ENCODE results near the gene TM4SF1. TPM values are rescaled to one million over a fixed set of nuclear protein-coding genes. Genes with fewer than 3 reads are reported as not detected.

Gene TM4SF1
- total RNA-seq: 39.2 to 52.2 TPM (median 43.5 TPM) in 3 replicates

- Mint-ChIP-seq H3K9me3 (peaks cover 8% of the 10 kb centered on the region), H3K27ac (peak within 1 kb of the TSS; percentile 94), H3K27me3 (ENCODE audit: low read depth) (no peaks in the 10 kb centered on the region), H3K4me1 (peaks cover 66% of the 10 kb centered on the region), H3K36me3 (peaks cover 9% of the 10 kb centered on the region), H3K4me3 (peak within 1 kb of the TSS; percentile 62)
- TF ChIP-seq CTCF (IDR thresholded peaks at IDR 0.05; ENCODE audit: unreplicated experiment): no peak
- no peak for DNase-seq (ENCODE audit: low spot score in 2 of 2, unreplicated experiment in 2 of 2)
Measured at GRCh38 chr3:149377408-149378364, at the start of gene TM4SF1. Gene TM4SF1, minus strand, starts transcription at chr3:149377649. Its CDS starts 102 bp downstream, at chr3:149377547.

- no peak for DNase-seq (ENCODE audit: low spot score in 2 of 2, unreplicated experiment in 2 of 2)
- peak overlapping the region; percentile 82 for H3K27ac Mint-ChIP-seq
- H3K27me3 Mint-ChIP-seq (ENCODE audit: low read depth): no peaks in the 10 kb centered on the region
- no peak overlapping the region for H3K4me3 Mint-ChIP-seq
- no peaks in the 10 kb centered on the region for H3K36me3 Mint-ChIP-seq
- H3K4me1 Mint-ChIP-seq: peaks cover 18% of the 10 kb centered on the region
- H3K9me3 Mint-ChIP-seq: peaks cover 3% of the 10 kb centered on the region
- no peak for TF ChIP-seq CTCF (IDR thresholded peaks at IDR 0.05; ENCODE audit: unreplicated experiment)
Measured at GRCh38 chr3:149426325-149426724, 48.9 kb upstream of the TM4SF1 start.

DNA sequence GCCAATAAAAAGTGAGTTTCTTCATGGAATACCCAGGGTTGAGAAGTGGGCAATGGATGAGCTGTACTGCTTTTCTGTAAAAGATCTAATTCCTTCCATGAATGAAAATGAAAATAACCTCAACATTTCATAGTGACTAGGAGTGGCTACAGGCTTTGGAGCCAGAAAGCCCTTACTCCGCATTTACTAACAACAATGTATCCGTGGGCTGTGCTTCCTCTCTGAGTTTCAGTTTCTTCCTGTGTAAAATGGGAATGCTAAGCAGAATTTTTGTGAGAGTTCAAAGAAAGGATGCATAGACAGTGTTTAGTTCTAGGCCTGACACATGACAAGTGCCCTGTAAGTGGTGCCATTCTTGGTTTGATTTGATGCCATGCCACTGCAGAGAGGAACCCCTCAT, 47.5 kb upstream of the TM4SF1 start:
- Mint-ChIP-seq H3K4me3 (no peak overlapping the region), H3K9me3 (peaks cover 3% of the 10 kb centered on the region), H3K27ac (no peak overlapping the region), H3K27me3 (ENCODE audit: low read depth) (no peaks in the 10 kb centered on the region), H3K36me3 (no peaks in the 10 kb centered on the region), H3K4me1 (peaks cover 18% of the 10 kb centered on the region)
- TF ChIP-seq CTCF (IDR thresholded peaks at IDR 0.05; ENCODE audit: unreplicated experiment): no peak
- no peak for DNase-seq (ENCODE audit: low spot score in 2 of 2, unreplicated experiment in 2 of 2)

DNA sequence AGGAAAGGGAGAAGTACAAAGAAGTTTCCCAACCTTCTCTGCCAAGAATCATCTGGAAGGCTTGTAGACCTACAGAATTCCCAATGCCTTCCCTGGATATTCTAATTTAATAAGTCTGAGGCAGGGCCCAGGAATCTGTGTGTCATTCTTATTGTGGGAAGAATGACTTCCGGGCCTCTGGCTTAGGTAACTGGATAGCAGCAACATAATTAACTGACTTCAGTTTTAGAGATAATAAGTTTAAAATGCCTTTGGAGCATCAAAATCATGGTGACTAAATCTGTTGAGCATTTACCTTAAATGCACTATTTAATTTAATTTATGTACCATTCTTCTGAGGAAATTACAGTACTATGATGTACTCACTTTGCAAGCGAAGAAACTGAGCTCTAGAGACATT, 44.3 kb upstream of the TM4SF1 start:
- H3K36me3 Mint-ChIP-seq: no peaks in the 10 kb centered on the region
- no peak overlapping the region for H3K27ac Mint-ChIP-seq
- H3K4me3 Mint-ChIP-seq: no peak overlapping the region
- no peaks in the 10 kb centered on the region for H3K27me3 Mint-ChIP-seq (ENCODE audit: low read depth)
- DNase-seq (ENCODE audit: low spot score in 2 of 2, unreplicated experiment in 2 of 2): no peak
- peaks cover 3% of the 10 kb centered on the region for H3K9me3 Mint-ChIP-seq
- TF ChIP-seq CTCF (IDR thresholded peaks at IDR 0.05; ENCODE audit: unreplicated experiment): no peak
- H3K4me1 Mint-ChIP-seq: peaks cover 16% of the 10 kb centered on the region

DNA sequence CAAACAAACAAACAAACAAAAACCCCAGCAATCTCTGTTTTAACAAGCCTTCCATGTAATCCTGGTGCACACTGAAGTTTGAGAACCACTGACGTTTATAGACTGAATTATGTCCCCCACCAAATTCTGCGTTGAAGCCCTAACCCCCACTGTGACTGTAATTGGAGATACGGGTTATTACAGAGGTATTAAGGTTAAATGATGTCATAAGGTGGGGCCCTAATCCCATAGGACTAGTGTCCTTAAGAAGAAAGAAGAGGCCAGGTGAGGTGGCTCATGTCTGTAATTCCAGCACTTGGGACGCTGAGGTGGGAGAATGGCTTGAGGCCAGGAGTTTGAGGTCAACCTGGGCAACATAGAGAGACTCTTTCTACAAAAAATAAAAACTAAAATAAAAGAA, 42.4 kb upstream of the TM4SF1 start:
- Mint-ChIP-seq H3K27ac (no peak overlapping the region), H3K4me3 (no peak overlapping the region), H3K27me3 (ENCODE audit: low read depth) (no peaks in the 10 kb centered on the region), H3K4me1 (peaks cover 8% of the 10 kb centered on the region), H3K9me3 (peaks cover 10% of the 10 kb centered on the region), H3K36me3 (no peaks in the 10 kb centered on the region)
- TF ChIP-seq CTCF (IDR thresholded peaks at IDR 0.05; ENCODE audit: unreplicated experiment): no peak
- no peak for DNase-seq (ENCODE audit: low spot score in 2 of 2, unreplicated experiment in 2 of 2)

Data from mesothelial cell of epicardium (in vitro differentiated cells).